Cardiac fibroblast (primary cell): ENCODE data around the gene ATP6V0B.

ENCODE experiments used
- DNase-seq, 2 donors: peaks; one replicate each; pipeline versions ENCODE4 v3.0.0 to v3.0.0-alpha.2; 2010; ENCODE audit warnings: low read depth in 2 of 2
- H3K4me3 ChIP-seq, 2 donors: replicated peaks in 1 of 2; 1 replicate in 1 of 2; 2 replicates in 1 of 2; pipeline ENCODE4 v1.5.1; 2011; ENCODE audit warnings: low read depth in 2 of 2, low read length in 2 of 2, mild to moderate bottlenecking in 2 of 2, moderate library complexity in 1 of 2
- TF ChIP-seq, protein P1 (sequence below): IDR thresholded peaks from one replicate; pipeline ENCODE4 v1.5.1; 2011; ENCODE audit warnings: low read depth, mild to moderate bottlenecking, low read length, inconsistent platforms

ATP6V0B gene

DNA sequence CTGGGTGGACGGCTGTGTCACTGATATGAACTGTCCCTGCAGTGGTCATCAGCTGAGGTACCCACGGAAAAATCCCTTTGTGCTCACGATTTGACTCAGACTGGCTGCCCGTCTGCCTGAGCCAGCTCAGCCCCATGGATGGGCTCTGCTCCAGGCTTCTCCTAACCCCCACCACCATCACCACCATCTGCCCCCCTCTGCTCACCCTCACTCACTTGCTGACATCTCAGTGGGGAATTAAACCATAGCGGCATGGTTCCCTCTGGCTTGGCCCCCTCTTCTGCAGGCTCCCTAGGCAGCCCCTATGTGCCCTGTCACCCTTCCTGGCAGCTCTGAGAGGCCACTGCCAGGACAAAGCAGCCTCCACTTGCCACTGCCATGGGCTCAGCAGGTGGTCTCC lies 39.2 kb downstream of the ATP6V0B start:
- TF ChIP-seq, protein P1, sequence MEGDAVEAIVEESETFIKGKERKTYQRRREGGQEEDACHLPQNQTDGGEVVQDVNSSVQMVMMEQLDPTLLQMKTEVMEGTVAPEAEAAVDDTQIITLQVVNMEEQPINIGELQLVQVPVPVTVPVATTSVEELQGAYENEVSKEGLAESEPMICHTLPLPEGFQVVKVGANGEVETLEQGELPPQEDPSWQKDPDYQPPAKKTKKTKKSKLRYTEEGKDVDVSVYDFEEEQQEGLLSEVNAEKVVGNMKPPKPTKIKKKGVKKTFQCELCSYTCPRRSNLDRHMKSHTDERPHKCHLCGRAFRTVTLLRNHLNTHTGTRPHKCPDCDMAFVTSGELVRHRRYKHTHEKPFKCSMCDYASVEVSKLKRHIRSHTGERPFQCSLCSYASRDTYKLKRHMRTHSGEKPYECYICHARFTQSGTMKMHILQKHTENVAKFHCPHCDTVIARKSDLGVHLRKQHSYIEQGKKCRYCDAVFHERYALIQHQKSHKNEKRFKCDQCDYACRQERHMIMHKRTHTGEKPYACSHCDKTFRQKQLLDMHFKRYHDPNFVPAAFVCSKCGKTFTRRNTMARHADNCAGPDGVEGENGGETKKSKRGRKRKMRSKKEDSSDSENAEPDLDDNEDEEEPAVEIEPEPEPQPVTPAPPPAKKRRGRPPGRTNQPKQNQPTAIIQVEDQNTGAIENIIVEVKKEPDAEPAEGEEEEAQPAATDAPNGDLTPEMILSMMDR, result no peak
- no peak overlapping the region for H3K4me3 ChIP-seq
- no peak for DNase-seq

DNA sequence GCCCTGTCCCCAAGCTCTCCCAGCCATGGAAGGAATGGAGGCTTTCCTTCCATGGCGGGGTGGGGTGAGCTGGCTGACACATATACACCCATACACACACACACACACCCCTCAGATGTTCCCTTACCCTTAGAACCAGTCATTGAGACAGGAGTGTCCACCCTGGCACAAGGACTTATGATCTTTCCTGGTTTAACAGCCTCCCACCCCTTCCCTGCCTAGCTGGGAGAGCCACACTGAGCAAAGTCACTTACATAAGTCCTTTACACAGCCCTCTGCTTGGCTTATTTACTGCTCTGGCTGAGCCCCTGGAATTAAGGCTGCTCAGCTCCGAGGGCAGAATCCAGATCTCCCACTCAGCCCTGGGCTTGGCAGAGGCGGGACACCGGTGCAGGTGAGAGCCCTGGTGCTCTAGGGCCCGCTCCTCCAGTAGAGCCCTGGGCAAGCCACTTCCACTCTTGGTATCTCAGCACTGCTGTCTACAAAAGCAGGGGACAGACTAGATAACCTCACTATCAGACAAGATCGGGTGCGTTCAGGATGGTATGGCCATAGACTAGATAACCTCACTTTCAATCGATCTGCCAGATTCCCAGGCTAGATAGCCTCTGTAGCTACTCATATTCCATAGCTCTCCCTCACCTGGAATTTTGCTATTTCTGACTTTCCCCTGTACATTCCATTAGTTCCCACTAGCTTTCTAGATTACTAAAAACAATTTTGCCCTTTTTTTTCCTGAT lies 39.8 kb downstream of the ATP6V0B start:
- DNase-seq, result no peak

DNA sequence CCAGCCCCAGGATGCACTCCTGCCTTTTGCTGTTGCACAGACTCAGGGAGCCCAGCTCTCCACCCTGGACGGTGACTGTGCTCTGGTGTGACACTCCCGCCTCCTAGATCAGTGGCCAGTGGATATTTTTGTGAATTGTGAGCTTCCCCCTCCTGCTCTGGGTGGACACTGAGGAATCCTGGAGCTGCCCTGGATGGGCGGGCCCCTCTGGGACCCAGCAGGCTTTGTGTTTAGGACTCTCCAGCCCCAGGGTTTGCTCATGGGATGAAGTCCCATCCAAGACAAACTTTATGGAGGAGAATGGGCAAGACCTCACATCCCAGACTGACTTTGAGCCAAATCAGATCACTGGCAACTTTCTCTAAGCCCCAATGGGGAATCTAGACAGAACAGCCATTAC lies 40.4 kb downstream of the ATP6V0B start:
- H3K4me3 ChIP-seq, result no peak overlapping the region

More for the DNA sequence above, 39.8 kb downstream of the ATP6V0B start:
- no peak overlapping the region for H3K4me3 ChIP-seq
- TF ChIP-seq, protein P1, result no peak

DNA sequence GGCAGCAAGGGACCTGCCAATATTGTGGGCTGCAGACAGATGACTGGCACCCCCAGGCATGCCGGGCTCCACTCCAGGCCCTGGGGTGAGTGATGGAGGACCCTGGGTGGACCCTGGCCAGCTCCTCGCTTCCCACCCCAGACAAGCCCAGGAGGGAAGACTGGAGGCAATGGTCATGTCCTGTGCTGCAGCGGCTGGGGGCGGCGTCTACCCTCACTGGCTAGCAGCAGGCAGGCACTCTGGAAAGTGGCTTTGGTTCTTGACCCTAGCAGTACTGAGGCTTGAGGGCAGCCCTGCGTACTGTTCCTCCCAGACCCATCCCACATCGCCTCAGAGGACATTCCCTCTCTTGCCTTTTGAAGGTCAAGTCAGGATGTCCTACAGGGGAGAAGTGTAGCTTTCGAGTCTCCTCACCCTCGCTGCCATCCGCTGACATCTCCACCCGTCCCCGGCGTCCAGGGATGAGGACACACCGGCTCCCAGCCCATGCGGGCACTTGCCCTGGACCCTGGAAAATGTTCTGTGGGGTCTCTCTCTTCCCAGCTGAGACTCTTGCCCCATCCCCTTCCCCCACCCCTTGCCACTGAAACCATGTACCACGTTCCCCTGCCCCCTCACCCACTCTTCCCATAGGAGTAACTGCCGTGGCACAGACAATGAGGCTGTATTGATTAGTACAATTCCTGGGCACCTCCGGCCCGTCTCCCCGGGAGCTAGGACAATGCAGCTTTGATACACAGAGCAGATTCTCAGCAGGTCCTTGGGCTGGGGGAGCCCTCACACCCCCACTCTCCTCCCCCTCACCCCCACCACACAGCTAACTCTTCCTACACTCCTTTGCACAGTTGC lies 41.5 kb downstream of the ATP6V0B start:
- no peak for DNase-seq
- TF ChIP-seq, protein P1, result no peak
- no peak overlapping the region for H3K4me3 ChIP-seq

More for the DNA sequence above, 40.4 kb downstream of the ATP6V0B start:
- TF ChIP-seq, protein P1, result no peak
- DNase-seq, result peak in 1 of 2 donors; percentile 18

DNA sequence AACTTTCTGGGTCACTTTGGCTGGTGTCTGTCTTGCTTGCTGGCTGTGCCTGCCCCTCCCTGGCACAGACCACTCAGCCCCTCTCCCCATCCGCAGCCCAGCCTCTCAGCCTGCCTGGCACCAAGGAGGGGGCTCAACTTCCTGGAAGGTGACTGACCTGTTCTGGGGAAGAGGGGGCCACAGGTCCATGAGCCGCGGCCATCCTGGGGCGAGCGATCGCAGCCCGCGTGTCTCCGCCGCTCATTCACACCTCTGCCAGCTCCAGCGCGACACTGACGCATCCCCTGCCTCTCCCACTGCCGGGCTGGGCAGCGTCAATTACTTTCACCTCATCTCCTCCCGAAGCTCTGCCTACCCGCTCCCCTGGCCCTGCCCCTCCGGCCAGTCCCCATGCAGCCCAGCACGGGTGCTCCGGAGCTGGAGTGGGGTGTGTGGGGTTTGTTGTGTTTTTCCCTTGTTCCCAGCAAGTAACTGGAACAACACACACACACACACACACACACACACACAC lies 42.2 kb downstream of the ATP6V0B start:
- H3K4me3 ChIP-seq, result no peak overlapping the region
- DNase-seq, result no peak
- TF ChIP-seq, protein P1, result no peak

DNA sequence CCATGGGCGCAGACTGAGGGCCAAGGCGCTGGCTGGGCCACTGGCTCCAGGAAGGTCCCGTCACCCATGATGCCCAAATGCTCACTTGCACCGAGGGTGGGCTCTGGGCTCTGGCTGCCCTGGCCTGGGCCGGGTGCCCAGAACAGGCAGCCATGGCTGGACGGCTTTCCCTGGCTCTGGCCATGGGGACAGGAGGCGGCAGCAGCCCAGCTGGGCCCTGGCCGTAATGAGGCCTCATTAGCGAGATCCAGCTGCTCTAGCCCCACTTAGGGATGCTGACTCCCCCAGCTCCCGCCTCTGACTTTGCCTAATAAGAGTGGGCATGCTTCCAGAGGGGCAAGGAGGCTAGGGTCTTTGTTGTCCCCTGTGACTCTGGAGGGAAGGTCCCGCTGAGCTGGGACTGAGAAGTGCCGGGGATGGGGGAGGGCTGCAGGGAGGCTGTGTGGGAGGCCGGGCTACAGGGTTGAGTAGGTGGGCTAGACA lies 44.7 kb downstream of the ATP6V0B start:
- no peak overlapping the region for H3K4me3 ChIP-seq
- TF ChIP-seq, protein P1, result no peak
- DNase-seq, result no peak
